Astrocyte (in vitro differentiated cells and primary cell): Measurements from ENCODE around the gene ACSF2. TPM values are rescaled to one million over a fixed set of nuclear protein-coding genes. Genes with fewer than 3 reads are reported as not detected.
A peak's percentile ranks its signal among the peaks of the same experiment; 100 is the strongest.

Experiments used
- DNase-seq: peaks from one replicate; pipeline ENCODE4 v3.0.0-alpha.2; 2010; ENCODE audit warnings: low read depth
- FAIRE-seq: peaks from 2 replicates; lab custom pipeline; 2011; peaks lifted over from hg19 to GRCh38; lab: Jason Lieb, UNC
- H2AFZ ChIP-seq: 2 replicates; pipeline ENCODE4 v1.6.0; 2012; ENCODE audit warnings: low read depth, low read length, inconsistent platforms
- H3K27ac ChIP-seq: 2 replicates; pipeline ENCODE4 v1.5.1; 2011; ENCODE audit warnings: low read depth, low read length, inconsistent platforms
- H3K27me3 ChIP-seq: 2 replicates; pipeline ENCODE4 v1.6.0; 2011; ENCODE audit warnings: low read length, inconsistent platforms; ENCODE audit not compliant: insufficient read depth
- H3K36me3 ChIP-seq: 2 replicates; pipeline ENCODE4 v1.5.1; 2011; ENCODE audit warnings: low read length, inconsistent platforms; ENCODE audit not compliant: insufficient read depth
- H3K4me1 ChIP-seq: 2 replicates; pipeline ENCODE4 v1.5.1; 2011; ENCODE audit warnings: low read length, inconsistent platforms; ENCODE audit not compliant: insufficient read depth
- H3K4me2 ChIP-seq: 2 replicates; pipeline ENCODE4 v1.6.0; 2012; ENCODE audit warnings: low read length, inconsistent platforms
- H3K4me3 ChIP-seq: 2 replicates; pipeline ENCODE4 v1.5.1; 2011; ENCODE audit warnings: low read depth, mild to moderate bottlenecking, low read length, inconsistent platforms; ENCODE audit not compliant: insufficient read depth
- H3K79me2 ChIP-seq: 2 replicates; pipeline ENCODE4 v1.6.0; 2012; ENCODE audit warnings: mild to moderate bottlenecking, low read length, inconsistent platforms; ENCODE audit not compliant: insufficient read depth
- H3K9ac ChIP-seq: 2 replicates; pipeline ENCODE4 v1.6.0; 2012; ENCODE audit warnings: mild to moderate bottlenecking, low read length, inconsistent platforms
- H3K9me3 ChIP-seq: 2 replicates; pipeline ENCODE4 v1.5.1; 2012; ENCODE audit warnings: low read depth, mild to moderate bottlenecking, low read length, inconsistent platforms; ENCODE audit not compliant: insufficient read depth
- H4K20me1 ChIP-seq: 2 replicates; pipeline ENCODE4 v1.6.0; 2012; ENCODE audit warnings: low read length, inconsistent platforms; ENCODE audit not compliant: insufficient read depth
- H3K27ac Mint-ChIP-seq: one replicate; pipeline ENCODE4 v1.8.0; 2021; ENCODE audit warnings: mild to moderate bottlenecking, mixed read lengths; ENCODE audit not compliant: unreplicated experiment
- H3K27me3 Mint-ChIP-seq: one replicate; pipeline ENCODE4 v1.8.0; 2021; ENCODE audit warnings: low read depth, mixed read lengths; ENCODE audit not compliant: unreplicated experiment
- H3K36me3 Mint-ChIP-seq: one replicate; pipeline ENCODE4 v1.8.0; 2021; ENCODE audit warnings: low read depth, mixed read lengths; ENCODE audit not compliant: unreplicated experiment
- H3K4me1 Mint-ChIP-seq: one replicate; pipeline ENCODE4 v1.8.0; 2021; ENCODE audit warnings: low read depth, mixed read lengths; ENCODE audit not compliant: unreplicated experiment
- H3K4me3 Mint-ChIP-seq: one replicate; pipeline ENCODE4 v1.8.0; 2021; ENCODE audit warnings: mild to moderate bottlenecking, moderate library complexity, mixed read lengths; ENCODE audit not compliant: unreplicated experiment
- H3K9me3 Mint-ChIP-seq: one replicate; pipeline ENCODE4 v1.8.0; 2021; ENCODE audit warnings: mild to moderate bottlenecking, mixed read lengths; ENCODE audit not compliant: unreplicated experiment
- CTCF ChIP-seq: IDR thresholded peaks from 2 replicates; pipeline ENCODE4 v1.5.1; 2011; ENCODE audit warnings: low read depth, mild to moderate bottlenecking, inconsistent platforms, low read length, moderate library complexity; ENCODE audit not compliant: insufficient read depth
- EZH2 ChIP-seq: IDR thresholded peaks from 2 replicates; pipeline ENCODE4 v1.6.1; 2012; ENCODE audit warnings: mild to moderate bottlenecking, low read length, inconsistent platforms; ENCODE audit not compliant: insufficient read depth
- total RNA-seq: library from RNA; stranded (reverse); gene quantifications from 2 replicates; pipeline ENCODE4 v1.2.1, GENCODE V29; 2021

ACSF2 gene
- total RNA-seq, 1 donor from 2014 or later = 28.3 TPM

- Histone ChIP-seq H3K79me2 (no peaks in the 10 kb centered on the region), H4K20me1 (peaks cover 4% of the 10 kb centered on the region), H3K27me3 (no peaks in the 10 kb centered on the region), H3K4me2 (no peak overlapping the region), H2AFZ (no peak overlapping the region), H3K27ac (no peak overlapping the region), H3K9ac (no peak overlapping the region), H3K9me3 (no peaks in the 10 kb centered on the region), H3K4me3 (no peak overlapping the region), H3K36me3 (no peaks in the 10 kb centered on the region), H3K4me1 (no peaks in the 10 kb centered on the region)
- no peak for TF ChIP-seq EZH2
- no peak for TF ChIP-seq CTCF
- H3K9me3 Mint-ChIP-seq = no peaks in the 10 kb centered on the region
- no peak for DNase-seq
- no peak overlapping the region for H3K4me3 Mint-ChIP-seq
- peaks cover 10% of the 10 kb centered on the region for H3K36me3 Mint-ChIP-seq
- no peak for FAIRE-seq
- peaks cover 8% of the 10 kb centered on the region for H3K4me1 Mint-ChIP-seq
- no peaks in the 10 kb centered on the region for H3K27me3 Mint-ChIP-seq
- no peak overlapping the region for H3K27ac Mint-ChIP-seq
These were observed 27.9 kb downstream of the ACSF2 start for GRCh38 chr17:50453901-50454300.

GRCh38 chr17:50457621-50458020 lies 31.6 kb downstream of the ACSF2 start:
- Mint-ChIP-seq H3K4me3 (no peak overlapping the region), H3K9me3 (no peaks in the 10 kb centered on the region), H3K4me1 (peaks cover 14% of the 10 kb centered on the region), H3K36me3 (peaks cover 10% of the 10 kb centered on the region), H3K27me3 (no peaks in the 10 kb centered on the region), H3K27ac (peak overlapping the region; percentile 58)
- Histone ChIP-seq H3K4me1 (no peaks in the 10 kb centered on the region), H3K4me2 (no peak overlapping the region), H3K27me3 (no peaks in the 10 kb centered on the region), H3K79me2 (no peaks in the 10 kb centered on the region), H4K20me1 (peaks cover 12% of the 10 kb centered on the region), H3K36me3 (no peaks in the 10 kb centered on the region), H2AFZ (no peak overlapping the region), H3K9ac (no peak overlapping the region), H3K4me3 (no peak overlapping the region), H3K27ac (no peak overlapping the region), H3K9me3 (no peaks in the 10 kb centered on the region)
- TF ChIP-seq CTCF (no peak), EZH2 (no peak)
- no peak for FAIRE-seq
- no peak for DNase-seq

GRCh38 chr17:50458270-50458669 lies 32.3 kb downstream of the ACSF2 start:
- Mint-ChIP-seq H3K27me3 (no peaks in the 10 kb centered on the region), H3K27ac (peak overlapping the region; percentile 62), H3K4me3 (peak overlapping the region; percentile 50), H3K9me3 (no peaks in the 10 kb centered on the region), H3K36me3 (peaks cover 10% of the 10 kb centered on the region), H3K4me1 (peaks cover 14% of the 10 kb centered on the region)
- H3K27ac ChIP-seq = no peak overlapping the region
- H3K4me1 ChIP-seq = no peaks in the 10 kb centered on the region
- H3K27me3 ChIP-seq = no peaks in the 10 kb centered on the region
- H3K36me3 ChIP-seq = no peaks in the 10 kb centered on the region
- DNase-seq (no peak), FAIRE-seq (no peak)
- no peak overlapping the region for H3K4me3 ChIP-seq
- H2AFZ ChIP-seq = no peak overlapping the region
- no peak overlapping the region for H3K4me2 ChIP-seq
- no peaks in the 10 kb centered on the region for H3K79me2 ChIP-seq
- TF ChIP-seq CTCF = no peak
- no peak for TF ChIP-seq EZH2
- no peaks in the 10 kb centered on the region for H3K9me3 ChIP-seq
- peaks cover 12% of the 10 kb centered on the region for H4K20me1 ChIP-seq
- H3K9ac ChIP-seq = no peak overlapping the region
